ENCODE data around the gene PSMB7.

DNA sequence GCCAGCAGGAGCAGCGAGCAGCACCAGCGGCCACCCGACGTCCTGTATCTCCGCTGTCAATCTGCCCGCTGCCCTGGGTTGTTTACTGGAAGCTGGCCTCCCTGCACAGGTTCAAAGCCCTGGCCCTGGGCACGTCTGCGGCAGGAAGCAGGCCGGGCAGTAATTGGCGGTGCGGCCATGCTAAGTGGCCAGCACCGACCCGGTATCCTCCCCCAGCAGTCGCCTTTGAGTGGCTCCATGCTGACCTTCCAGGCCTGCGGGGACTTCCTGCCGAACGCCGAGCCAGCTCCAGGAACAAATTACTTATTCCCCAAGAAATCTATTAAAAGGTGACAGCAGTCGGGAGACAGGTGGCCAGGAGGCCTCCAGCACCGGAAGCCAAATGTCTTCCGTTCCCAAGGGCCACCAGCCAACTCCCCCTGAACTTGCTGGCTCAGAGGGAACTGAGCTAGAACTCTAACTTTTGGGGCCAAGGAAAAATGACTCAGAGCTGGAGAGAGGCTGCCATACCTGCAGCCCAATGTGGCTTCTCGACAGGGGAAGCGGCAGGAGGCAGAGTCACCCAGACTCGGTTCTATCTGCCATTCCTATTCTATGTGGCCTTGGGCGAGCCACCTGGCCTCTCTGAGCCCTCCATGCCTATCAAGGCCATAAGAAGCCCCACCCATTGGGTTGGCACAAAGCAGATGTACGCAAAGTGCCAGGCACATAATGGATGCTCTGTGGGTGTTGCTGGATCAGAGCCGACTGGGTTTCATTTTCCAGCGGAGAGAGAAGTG is 13.7 kb upstream of the PSMB7 start:
- TF ChIP-seq, protein P1, sequence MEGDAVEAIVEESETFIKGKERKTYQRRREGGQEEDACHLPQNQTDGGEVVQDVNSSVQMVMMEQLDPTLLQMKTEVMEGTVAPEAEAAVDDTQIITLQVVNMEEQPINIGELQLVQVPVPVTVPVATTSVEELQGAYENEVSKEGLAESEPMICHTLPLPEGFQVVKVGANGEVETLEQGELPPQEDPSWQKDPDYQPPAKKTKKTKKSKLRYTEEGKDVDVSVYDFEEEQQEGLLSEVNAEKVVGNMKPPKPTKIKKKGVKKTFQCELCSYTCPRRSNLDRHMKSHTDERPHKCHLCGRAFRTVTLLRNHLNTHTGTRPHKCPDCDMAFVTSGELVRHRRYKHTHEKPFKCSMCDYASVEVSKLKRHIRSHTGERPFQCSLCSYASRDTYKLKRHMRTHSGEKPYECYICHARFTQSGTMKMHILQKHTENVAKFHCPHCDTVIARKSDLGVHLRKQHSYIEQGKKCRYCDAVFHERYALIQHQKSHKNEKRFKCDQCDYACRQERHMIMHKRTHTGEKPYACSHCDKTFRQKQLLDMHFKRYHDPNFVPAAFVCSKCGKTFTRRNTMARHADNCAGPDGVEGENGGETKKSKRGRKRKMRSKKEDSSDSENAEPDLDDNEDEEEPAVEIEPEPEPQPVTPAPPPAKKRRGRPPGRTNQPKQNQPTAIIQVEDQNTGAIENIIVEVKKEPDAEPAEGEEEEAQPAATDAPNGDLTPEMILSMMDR (IDR thresholded peaks at IDR 0.05 in 4 of 5, conservative IDR thresholded peaks at IDR 0.05 in 1 of 5) = no peak
- TF ChIP-seq POLR2A (IDR thresholded peaks at IDR 0.05) = no peak

All from gastrocnemius medialis (tissue), 4 donors.